Measurements from ENCODE around the gene GINS2.

- TF ChIP-seq CTCF (IDR thresholded peaks at IDR 0.05) = no peak
- TF ChIP-seq TCF7L2 (IDR thresholded peaks at IDR 0.05; ENCODE audit: low read depth, low read length) = no peak
- TF ChIP-seq POLR2AphosphoS5 (IDR thresholded peaks at IDR 0.05; ENCODE audit: low read depth, low read length) = no peak
- TF ChIP-seq SIN3A (IDR thresholded peaks at IDR 0.05; ENCODE audit: borderline replicate concordance, insufficient read depth, low read depth, low read length) = no peak
Measured at GRCh38 chr16:85720302-85720637, 31.5 kb upstream of the GINS2 start.
